GM12878 (cell line): ENCODE results near the gene METTL15. TPM values are rescaled to one million over a fixed set of nuclear protein-coding genes. Genes with fewer than 3 reads are reported as not detected.

Experiments used
- ATF3 ChIP-seq: IDR thresholded peaks from 2 replicates; pipeline ENCODE4 v1.6.1; 2011; ENCODE audit warnings: low read depth, mild to moderate bottlenecking, low read length, moderate library complexity, borderline replicate concordance; ENCODE audit errors: extremely low read depth
- CEBPZ ChIP-seq: fragments of 150-350 bp; IDR thresholded peaks from 2 replicates; pipeline ENCODE4 v1.6.1; 2016; ENCODE audit warnings: low read depth, low read length
- DPF2 ChIP-seq: fragments of 450-650 bp; IDR thresholded peaks from 2 replicates; pipeline ENCODE4 v1.6.1; 2017; ENCODE audit warnings: mild to moderate bottlenecking
- FOXM1 ChIP-seq: IDR thresholded peaks from 2 replicates; pipeline ENCODE4 v1.6.1; 2012; ENCODE audit warnings: low read depth, mild to moderate bottlenecking, inconsistent platforms, low read length, moderate library complexity
- HDAC2 ChIP-seq: fragments of 200-600 bp; sonication (generic); IDR thresholded peaks from 2 replicates; pipeline ENCODE4 v1.6.1; 2017
- NFXL1 ChIP-seq: fragments of 450-650 bp; IDR thresholded peaks from 2 replicates; pipeline ENCODE4 v1.6.1; 2017; ENCODE audit warnings: antibody characterized with exemption, mild to moderate bottlenecking, borderline replicate concordance
- NFYA ChIP-seq: IDR thresholded peaks from 2 replicates; pipeline ENCODE4 v1.6.1; 2011; ENCODE audit warnings: low read depth, mild to moderate bottlenecking, low read length, improper control_type of control experiment, borderline replicate concordance
- SMC3 ChIP-seq: IDR thresholded peaks from 2 replicates; pipeline ENCODE4 v1.6.1; 2011; ENCODE audit warnings: low read length, improper control_type of control experiment, borderline replicate concordance
- SUPT20H ChIP-seq: IDR thresholded peaks from 2 replicates; pipeline ENCODE4 v1.6.1; 2011; ENCODE audit warnings: low read depth, mild to moderate bottlenecking, low read length, moderate library complexity, borderline replicate concordance; ENCODE audit not compliant: control insufficient read depth
- TARDBP ChIP-seq: IDR thresholded peaks from 2 replicates; pipeline ENCODE4 v1.6.1; 2016; ENCODE audit warnings: borderline replicate concordance
- USF2 ChIP-seq: IDR thresholded peaks from 2 replicates; pipeline ENCODE4 v1.6.1; 2011; ENCODE audit warnings: low read depth, low read length, improper control_type of control experiment, borderline replicate concordance
- YY1 ChIP-seq: IDR thresholded peaks from 2 replicates; pipeline ENCODE4 v1.6.1; 2011; ENCODE audit warnings: low read depth, mild to moderate bottlenecking, low read length
- polyA plus RNA-seq, 11 experiments: library from polyadenylated mRNA; depleted of rRNA in 4 of 11; unstranded in 6 of 11; stranded (reverse) in 5 of 11; fragments of >200 nt; fragmentation: Nextera tagmentation in 4 of 11; fragmentation: Illumina TruSeq in 1 of 11; extraction: Ambion mirVana in 4 of 11; extraction: Trizol in 1 of 11; gene quantifications; 1 replicate in 1 of 11; 2 replicates in 10 of 11; pipeline versions ENCODE4 v1.2.1 to v1.2.3, GENCODE V29; 2011 to 2016; ENCODE audit warnings: inconsistent platforms in 2 of 11, missing spikeins in 2 of 11, low read depth in 1 of 11
- total RNA-seq, 4 experiments: library from RNA; depleted of rRNA in 3 of 4; stranded (reverse); fragments of >200 nt in 3 of 4; fragmentation: Illumina TruSeq in 1 of 4; extraction: Trizol in 1 of 4; gene quantifications; 2 replicates each; pipeline versions ENCODE4 v1.2.1 to v1.2.3, GENCODE V29; 2013 to 2021

Gene METTL15
- total and polyA plus RNA-seq, 10 of the 15 experiments (the other 5 are each of a cell fraction or from before 2014, with no cell fraction given): 7.9 to 16.9 (median 14.4) TPM

GRCh38 chr11:28228196-28228895 is 120.2 kb downstream of the METTL15 start (continued):
- TF ChIP-seq CEBPZ (no peak), SUPT20H (no peak), NFXL1 (no peak), YY1 (no peak), DPF2 (no peak), NFYA (no peak), USF2 (no peak), SMC3 (no peak), TARDBP (no peak), ATF3 (no peak), HDAC2 (no peak), FOXM1 (no peak)
